Fibroblast of lung (primary cell): ENCODE measurements around the gene C1orf141. TPM values are rescaled to one million over a fixed set of nuclear protein-coding genes. Genes with fewer than 3 reads are reported as not detected.
A peak's percentile ranks its signal among the peaks of the same experiment; 100 is the strongest.

Experiments used
- DNase-seq, 2 donors: peaks; one replicate each; pipeline versions ENCODE4 v3.0.0 to v3.0.0-alpha.2; 2010; ENCODE audit warnings: low read depth in 2 of 2
- H2AFZ ChIP-seq: 2 replicates; pipeline ENCODE4 v1.5.1; 2012; ENCODE audit warnings: low read length, control low read depth, inconsistent platforms
- H3K27ac ChIP-seq: 2 replicates; pipeline ENCODE4 v1.5.1; 2011; ENCODE audit warnings: low read length, control low read depth; ENCODE audit not compliant: insufficient read depth
- H3K27me3 ChIP-seq: 2 replicates; pipeline ENCODE4 v1.5.1; 2011; ENCODE audit warnings: mild to moderate bottlenecking, low read length; ENCODE audit not compliant: control insufficient read depth, insufficient read depth
- H3K36me3 ChIP-seq: 2 replicates; pipeline ENCODE4 v1.5.1; 2011; ENCODE audit warnings: low read length; ENCODE audit not compliant: control insufficient read depth, insufficient read depth
- H3K4me1 ChIP-seq: 2 replicates; pipeline ENCODE4 v1.5.1; 2011; ENCODE audit warnings: low read length; ENCODE audit not compliant: control insufficient read depth, insufficient read depth; ENCODE audit errors: extremely low read depth
- H3K4me2 ChIP-seq: 2 replicates; pipeline ENCODE4 v1.5.1; 2011; ENCODE audit warnings: low read length, control low read depth; ENCODE audit not compliant: insufficient read depth; ENCODE audit errors: extremely low read depth
- H3K4me3 ChIP-seq, 4 experiments: fragments of 200-600 bp in 1 of 4; sonication (generic) in 1 of 4; replicated peaks in 1 of 4; 2 replicates each; pipeline ENCODE4 v1.5.1; 2011 to 2016; ENCODE audit warnings: low read length in 4 of 4, low read depth in 3 of 4, mild to moderate bottlenecking in 3 of 4, control low read depth in 2 of 4, inconsistent platforms in 1 of 4, mixed read lengths in 1 of 4; ENCODE audit not compliant: insufficient read depth in 1 of 4; ENCODE audit errors: control extremely low read depth in 1 of 4
- H3K79me2 ChIP-seq: 2 replicates; pipeline ENCODE4 v1.5.1; 2012; ENCODE audit warnings: mild to moderate bottlenecking, low read length, inconsistent platforms; ENCODE audit not compliant: control insufficient read depth, insufficient read depth
- H3K9ac ChIP-seq: 2 replicates; pipeline ENCODE4 v1.5.1; 2011; ENCODE audit warnings: mild to moderate bottlenecking, low read length, control low read depth; ENCODE audit not compliant: insufficient read depth
- H3K9me3 ChIP-seq: 2 replicates; pipeline ENCODE4 v1.5.1; 2012; ENCODE audit warnings: low read depth, low read length; ENCODE audit not compliant: control insufficient read depth, insufficient read depth
- H4K20me1 ChIP-seq: 2 replicates; pipeline ENCODE4 v1.5.1; 2011; ENCODE audit warnings: low read length; ENCODE audit not compliant: control insufficient read depth, insufficient read depth; ENCODE audit errors: extremely low read depth
- CTCF ChIP-seq, 2 donors: IDR thresholded peaks in 1 of 2; conservative IDR thresholded peaks in 1 of 2; 1 replicate in 1 of 2; 2 replicates in 1 of 2; pipeline ENCODE4 v1.5.1; 2011 to 2012; ENCODE audit warnings: low read length in 2 of 2, control low read depth in 1 of 2, inconsistent platforms in 1 of 2, low read depth in 1 of 2, mild to moderate bottlenecking in 1 of 2
- EZH2 ChIP-seq: IDR thresholded peaks from 2 replicates; pipeline ENCODE4 v1.5.1; 2012; ENCODE audit warnings: low read length, control low read depth, mild to moderate bottlenecking; ENCODE audit errors: missing control alignments
- polyA plus RNA-seq, 2 donors: library from polyadenylated mRNA; depleted of rRNA in 1 of 2; stranded (reverse) in 1 of 2; unstranded in 1 of 2; fragments of >200 nt; gene quantifications; 2 replicates each; pipeline ENCODE4 v1.2.1, GENCODE V29; 2011 to 2012; ENCODE audit warnings: missing spikeins in 1 of 2
- total RNA-seq: library from RNA; depleted of rRNA; stranded (reverse); fragments of >200 nt; gene quantifications from 2 replicates; pipeline ENCODE4 v1.2.1, GENCODE V29; 2014

Gene C1orf141
- total and polyA plus RNA-seq, 2 donors (not counting 1 experiment from before 2014, with no cell fraction given) = not detected

GRCh38 chr1:67135354-67135753 is 584 bp upstream of the C1orf141 start:
- Histone ChIP-seq H3K79me2 (no peaks in the 10 kb centered on the region), H3K4me3 (no peak overlapping the region), H3K27ac (no peak overlapping the region), H4K20me1 (no peaks in the 10 kb centered on the region), H3K36me3 (no peaks in the 10 kb centered on the region), H3K27me3 (no peaks in the 10 kb centered on the region), H3K9me3 (no peaks in the 10 kb centered on the region), H3K4me2 (no peak overlapping the region), H3K4me1 (no peaks in the 10 kb centered on the region), H3K9ac (no peak overlapping the region), H2AFZ (no peak overlapping the region)
- peak; percentile 82 to 94 for DNase-seq
- TF ChIP-seq EZH2 (no peak), CTCF (conservative IDR thresholded peaks at IDR 0.05 in 1 of 2, IDR thresholded peaks at IDR 0.05 in 1 of 2; ENCODE audit: low read depth in 1 of 2, low read length in 2 of 2) (no peak)

GRCh38 chr1:67133177-67133576 is 1.6 kb downstream of the C1orf141 start:
- no peaks in the 10 kb centered on the region for H3K36me3 ChIP-seq
- H3K9ac ChIP-seq = no peak overlapping the region
- TF ChIP-seq EZH2 (no peak), CTCF (conservative IDR thresholded peaks at IDR 0.05 in 1 of 2, IDR thresholded peaks at IDR 0.05 in 1 of 2; ENCODE audit: low read depth in 1 of 2, low read length in 2 of 2) (no peak)
- H3K27ac ChIP-seq = no peak overlapping the region
- no peak for DNase-seq
- no peaks in the 10 kb centered on the region for H4K20me1 ChIP-seq
- no peaks in the 10 kb centered on the region for H3K4me1 ChIP-seq
- no peak overlapping the region for H3K4me2 ChIP-seq
- H3K79me2 ChIP-seq = no peaks in the 10 kb centered on the region
- no peaks in the 10 kb centered on the region for H3K9me3 ChIP-seq
- no peak overlapping the region for H3K4me3 ChIP-seq
- H2AFZ ChIP-seq = no peak overlapping the region
- H3K27me3 ChIP-seq = no peaks in the 10 kb centered on the region

GRCh38 chr1:67130673-67131072 is 4.1 kb downstream of the C1orf141 start:
- no peak overlapping the region for H3K4me2 ChIP-seq
- H3K27me3 ChIP-seq = no peaks in the 10 kb centered on the region
- no peak overlapping the region for H3K9ac ChIP-seq
- H3K36me3 ChIP-seq = no peaks in the 10 kb centered on the region
- no peaks in the 10 kb centered on the region for H4K20me1 ChIP-seq
- no peak for TF ChIP-seq EZH2
- no peak for TF ChIP-seq CTCF (conservative IDR thresholded peaks at IDR 0.05 in 1 of 2, IDR thresholded peaks at IDR 0.05 in 1 of 2; ENCODE audit: low read depth in 1 of 2, low read length in 2 of 2)
- no peak overlapping the region for H3K27ac ChIP-seq
- no peak overlapping the region for H3K4me3 ChIP-seq
- H3K4me1 ChIP-seq = no peaks in the 10 kb centered on the region
- no peak for DNase-seq
- H2AFZ ChIP-seq = no peak overlapping the region
- H3K9me3 ChIP-seq = no peaks in the 10 kb centered on the region
- H3K79me2 ChIP-seq = no peaks in the 10 kb centered on the region
